ENCODE data around the gene PRKCA. TPM values are rescaled to one million over a fixed set of nuclear protein-coding genes. Genes with fewer than 3 reads are reported as not detected.

The PRKCA gene
- total RNA-seq, 1 donor from 2014 or later: 4.5 TPM

DNA sequence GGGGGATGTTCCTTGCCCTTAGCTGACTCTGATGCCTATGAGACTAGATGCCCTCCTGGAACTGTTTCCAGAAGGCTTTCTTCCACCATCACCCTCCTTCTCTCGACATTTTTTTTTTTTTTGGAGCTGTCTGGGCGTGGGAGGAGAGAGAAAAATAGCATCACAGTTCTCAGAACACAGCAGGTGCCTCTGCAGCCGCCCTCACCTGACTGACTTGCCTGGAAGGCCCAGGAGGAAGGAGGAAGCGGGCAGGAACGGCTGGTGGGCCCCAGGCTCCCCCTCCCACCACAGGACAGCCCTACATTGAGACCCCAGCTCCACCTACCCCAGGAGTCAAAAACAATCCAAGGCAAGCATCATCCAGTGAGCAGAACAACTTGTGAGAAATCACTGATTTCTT, 512.2 kb downstream of the PRKCA start:
- no peak for ATAC-seq

DNA sequence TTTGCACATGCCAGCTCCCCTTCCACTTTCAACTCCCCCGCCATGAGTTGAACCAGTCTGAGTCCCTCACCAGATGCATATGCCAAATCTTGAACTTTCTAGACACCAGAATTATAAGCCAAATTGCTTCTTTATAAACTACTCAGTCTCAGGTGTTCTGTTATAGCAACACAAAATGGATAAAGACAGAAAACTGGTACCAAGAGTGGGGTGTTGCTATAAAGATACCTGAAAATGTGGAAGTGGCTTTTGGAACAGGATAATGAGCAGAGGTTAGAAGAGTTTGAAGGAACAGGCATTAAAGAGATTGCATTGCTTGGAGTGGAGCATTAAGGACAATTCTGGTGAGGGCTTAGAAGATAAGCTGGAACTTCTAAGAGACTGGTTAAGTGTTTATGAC, 515.3 kb downstream of the PRKCA start:
- ATAC-seq: no peak

DNA sequence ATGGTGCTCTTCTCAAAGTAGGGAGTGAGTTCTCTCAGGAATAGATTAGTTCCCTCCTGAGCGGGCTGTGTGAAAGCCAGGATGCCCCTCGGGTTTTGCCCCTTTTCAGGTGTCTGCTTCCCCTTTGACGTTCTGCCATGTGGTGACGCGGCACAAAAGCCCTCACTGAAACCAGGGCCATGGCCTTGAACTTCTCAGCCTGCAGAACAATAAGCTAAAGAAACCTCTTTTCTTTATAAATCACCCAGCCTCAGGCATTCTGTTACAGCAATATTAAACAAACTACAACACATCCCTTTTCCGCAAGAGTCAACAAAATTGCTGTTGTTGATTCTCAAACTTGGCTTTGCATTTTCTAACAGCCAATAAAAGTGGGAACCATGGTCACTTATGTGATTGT, 517.1 kb downstream of the PRKCA start:
- no peak for ATAC-seq

DNA sequence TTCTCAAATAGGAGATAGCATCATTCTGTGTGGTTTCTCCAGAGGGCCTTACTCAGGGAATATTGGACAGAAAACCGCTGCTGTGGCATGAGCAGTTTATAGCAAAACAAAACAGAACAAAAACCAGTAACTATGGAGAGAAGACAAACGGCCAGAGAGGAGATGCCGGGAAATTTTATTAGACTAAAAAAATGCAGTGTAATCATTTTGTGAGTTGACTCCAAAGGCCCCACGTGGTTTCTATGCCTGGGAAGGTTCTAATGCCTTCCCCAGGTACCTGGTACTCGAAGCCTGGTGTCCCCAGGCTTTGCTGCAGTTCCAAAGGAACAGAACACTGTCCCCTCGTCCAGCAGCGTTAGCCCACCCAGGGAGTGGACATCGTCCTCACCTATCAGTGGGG, 519.6 kb downstream of the PRKCA start:
- no peak for ATAC-seq

DNA sequence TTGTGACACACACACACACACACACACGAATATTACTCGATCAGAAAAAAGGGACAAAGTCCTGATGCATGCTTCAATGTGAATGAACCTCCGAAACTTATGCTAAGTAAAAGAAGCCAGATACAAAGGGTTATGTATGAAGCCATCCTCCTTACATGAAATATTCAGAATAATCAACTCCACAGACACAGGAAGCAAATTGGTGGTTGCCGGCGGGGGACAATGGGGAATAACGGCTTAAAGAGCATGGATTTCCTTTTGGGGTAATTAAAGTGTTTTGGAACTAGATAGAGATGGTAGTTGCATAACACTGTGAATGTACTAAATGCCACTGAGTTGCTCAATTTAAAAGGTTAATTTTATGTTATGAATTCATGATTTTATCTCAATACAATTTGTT, 524.4 kb downstream of the PRKCA start:
- no peak for ATAC-seq

DNA sequence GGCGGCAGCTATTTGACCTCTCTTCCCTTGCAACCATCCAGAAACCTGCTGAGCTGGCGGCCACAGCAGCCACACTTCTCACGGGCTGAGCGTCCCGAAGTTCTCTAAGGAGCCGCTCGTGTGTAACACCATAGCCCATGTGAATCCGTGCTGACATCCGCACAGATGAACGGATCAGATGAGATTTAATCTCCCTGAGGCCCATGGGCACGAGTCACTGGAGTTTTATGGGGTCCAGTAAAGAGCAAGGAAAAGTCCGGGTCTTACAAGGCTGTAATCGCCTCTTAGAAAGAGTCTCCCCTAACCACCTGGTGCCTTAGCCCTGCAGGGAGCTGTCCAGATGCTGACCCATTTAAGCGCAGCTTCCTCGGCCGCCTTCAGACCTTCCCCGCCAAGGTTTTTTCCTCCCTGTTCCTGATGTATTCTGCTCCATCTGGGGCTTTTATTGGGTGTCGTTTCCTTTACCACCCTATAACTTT, 527.0 kb downstream of the PRKCA start:
- peak; percentile 45 for ATAC-seq

DNA sequence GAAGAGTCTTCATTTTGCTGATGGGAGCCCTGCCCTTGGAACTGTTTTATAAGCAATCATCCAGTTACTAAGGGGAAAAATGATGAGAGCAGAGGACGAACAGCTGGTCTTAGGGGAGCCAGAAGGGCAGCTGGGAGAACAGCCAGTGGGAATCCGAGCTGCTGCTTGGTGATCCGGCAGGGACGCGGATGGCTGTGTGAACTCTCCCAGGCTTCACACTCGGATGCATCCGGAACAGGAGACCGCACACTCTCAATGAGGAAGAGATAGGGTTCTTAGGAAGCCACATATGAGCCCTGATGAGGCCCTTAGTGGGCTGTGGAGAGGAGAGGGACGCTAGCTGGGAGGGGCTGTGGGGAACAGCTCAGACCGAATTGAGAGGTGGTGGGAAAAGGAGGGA, 527.5 kb downstream of the PRKCA start:
- no peak for ATAC-seq

DNA sequence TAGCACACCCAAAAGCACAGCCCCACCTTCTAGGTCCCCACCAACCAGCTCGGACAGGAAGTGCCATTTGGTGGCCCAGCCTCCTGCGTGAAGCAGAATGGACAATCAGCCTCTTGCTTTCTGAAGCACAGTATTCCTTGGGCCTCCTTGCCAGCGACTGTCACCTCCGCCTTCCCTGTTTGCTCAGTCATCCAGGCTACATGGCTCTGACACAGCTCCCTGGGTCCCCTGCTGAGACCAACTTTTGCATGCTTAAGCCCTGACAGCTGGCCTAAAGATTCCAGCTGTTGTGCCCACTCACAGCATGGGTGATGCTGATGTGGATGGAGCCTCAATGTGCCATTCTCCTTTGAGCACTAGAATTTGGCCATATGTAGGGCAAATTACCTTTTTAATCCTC, 528.0 kb downstream of the PRKCA start:
- ATAC-seq: no peak

DNA sequence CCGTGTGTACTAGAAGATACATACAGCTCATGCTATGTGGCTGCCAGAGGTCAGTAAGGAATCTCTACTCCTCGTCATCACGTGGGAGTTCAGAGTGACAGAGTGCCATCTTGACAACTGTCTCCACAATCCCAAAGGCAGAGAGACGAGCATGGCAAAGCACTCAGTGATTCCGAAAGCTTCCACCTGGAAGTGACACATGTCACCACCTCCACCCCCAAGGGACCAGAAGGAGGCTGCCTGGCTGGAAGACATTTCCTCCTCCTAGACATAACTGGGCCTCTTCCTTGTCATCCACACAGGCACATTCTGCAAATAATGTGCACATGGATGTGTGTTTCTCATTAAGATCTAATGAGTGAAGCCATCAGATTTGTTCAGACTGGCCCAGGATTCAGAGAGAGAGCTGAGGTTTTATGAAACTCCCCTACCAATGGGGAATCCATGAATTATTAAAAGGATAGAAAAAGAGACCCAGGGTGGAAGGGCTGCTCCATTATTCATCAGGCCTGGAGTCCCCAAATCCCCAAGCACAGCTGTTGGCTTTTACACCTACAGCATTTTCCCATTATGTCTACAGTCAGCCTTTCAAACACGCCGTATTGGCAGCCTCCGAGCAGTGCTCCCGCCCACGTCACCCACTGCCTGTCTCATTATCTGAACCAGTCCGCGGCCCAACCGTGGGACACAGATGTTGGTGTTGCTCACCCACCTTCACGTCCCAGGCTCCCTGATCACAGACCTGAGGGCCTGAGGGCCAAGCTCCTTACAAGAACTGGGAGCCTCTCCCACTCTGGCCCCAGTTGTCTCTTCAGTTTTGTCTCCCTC, 529.2 kb downstream of the PRKCA start:
- ATAC-seq: no peak

DNA sequence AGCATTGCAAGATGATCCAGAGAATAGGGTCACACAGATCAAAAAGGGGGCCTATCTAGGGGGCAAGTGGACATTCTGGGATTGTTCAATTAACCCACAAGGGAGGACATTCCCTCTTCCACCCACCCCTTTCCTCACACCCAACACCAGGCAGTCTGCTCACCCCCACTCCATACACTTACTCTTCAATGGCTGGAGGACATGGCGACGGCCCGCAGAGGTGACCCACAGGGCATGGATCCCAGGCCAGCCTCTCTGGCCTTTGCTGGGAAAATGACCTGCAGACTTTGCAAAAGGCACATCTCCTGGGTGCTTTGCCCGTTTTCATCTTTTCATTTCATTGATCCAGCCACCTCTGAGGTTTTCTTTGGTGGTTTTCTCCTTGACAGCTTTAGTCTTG, 530.8 kb downstream of the PRKCA start:
- no peak for ATAC-seq

DNA sequence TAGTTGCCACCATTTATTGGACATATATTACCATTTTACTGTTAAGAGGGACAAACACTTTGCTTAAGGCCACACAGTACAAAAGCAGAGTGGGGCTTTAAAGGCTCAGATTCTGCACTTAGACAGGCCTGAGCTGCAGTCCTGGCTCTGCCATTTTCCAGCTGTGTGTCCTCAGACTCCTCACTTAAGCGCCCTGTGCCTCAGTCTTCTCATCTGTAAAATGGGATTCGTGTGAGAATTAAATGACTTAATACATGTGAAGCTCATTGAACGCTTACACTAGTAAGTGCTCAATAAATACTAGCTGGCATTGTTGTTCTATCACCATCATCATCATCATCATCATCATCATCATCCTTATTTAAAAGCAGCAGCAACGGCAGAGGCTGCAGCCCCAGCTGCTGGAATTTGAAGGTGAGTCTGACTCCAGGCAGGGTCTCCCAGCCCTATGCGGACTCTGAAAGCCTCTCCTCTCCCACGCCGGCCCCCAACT, 532.1 kb downstream of the PRKCA start:
- no peak for ATAC-seq

DNA sequence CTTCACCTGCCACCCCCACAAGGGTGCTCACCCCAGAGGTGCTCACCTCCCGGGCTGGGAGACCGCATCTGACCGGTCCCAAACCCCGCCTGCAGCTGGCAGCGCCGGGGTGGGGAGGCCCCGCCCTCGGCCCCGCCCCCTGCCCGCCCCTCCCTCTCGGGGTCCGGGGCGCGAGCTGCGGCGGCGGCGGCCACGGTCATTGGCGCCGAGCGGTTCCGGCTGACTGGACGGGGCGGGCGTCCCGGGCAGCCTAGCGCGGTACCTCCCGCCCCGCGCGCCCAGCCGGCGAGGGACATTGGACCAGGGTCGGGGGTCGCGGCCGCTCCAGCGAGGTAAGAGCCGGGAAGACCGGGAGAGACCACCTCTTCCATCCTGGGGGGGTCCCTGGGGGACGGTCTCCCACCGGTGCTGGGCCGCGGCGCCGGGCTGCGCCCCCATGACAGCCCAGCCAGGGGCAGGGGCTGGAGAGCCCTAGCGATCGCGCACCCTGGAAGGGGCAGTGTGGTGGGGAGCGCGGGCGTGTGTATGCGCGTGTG, 532.6 kb downstream of the PRKCA start, which contains the start of gene CACNG5:
Gene CACNG5, plus strand, starts transcription at position 199 of the 536 bp plus-strand sequence. CDS start 42,216 bp downstream, outside the sequence.
- no peak for ATAC-seq

DNA sequence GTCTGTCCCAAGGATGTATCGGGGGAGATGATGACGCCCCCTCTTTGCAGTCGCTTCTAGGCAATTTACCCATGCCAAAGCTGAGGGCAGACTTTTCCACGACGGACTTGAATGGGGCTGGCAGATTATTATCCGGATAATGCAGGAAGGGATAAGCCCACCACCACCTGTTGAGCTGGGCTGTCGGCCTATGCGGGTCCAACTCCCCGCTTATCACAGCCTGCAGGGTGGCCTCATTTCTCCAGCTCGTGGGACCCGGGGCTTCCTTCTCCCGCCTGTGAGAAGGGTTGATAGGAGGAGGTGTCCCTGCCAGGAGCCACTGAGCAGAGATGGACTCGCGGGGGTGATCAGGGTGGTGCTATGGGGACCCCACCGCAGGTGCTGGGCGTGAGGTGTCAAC, 533.1 kb downstream of the PRKCA start:
- ATAC-seq: no peak

DNA sequence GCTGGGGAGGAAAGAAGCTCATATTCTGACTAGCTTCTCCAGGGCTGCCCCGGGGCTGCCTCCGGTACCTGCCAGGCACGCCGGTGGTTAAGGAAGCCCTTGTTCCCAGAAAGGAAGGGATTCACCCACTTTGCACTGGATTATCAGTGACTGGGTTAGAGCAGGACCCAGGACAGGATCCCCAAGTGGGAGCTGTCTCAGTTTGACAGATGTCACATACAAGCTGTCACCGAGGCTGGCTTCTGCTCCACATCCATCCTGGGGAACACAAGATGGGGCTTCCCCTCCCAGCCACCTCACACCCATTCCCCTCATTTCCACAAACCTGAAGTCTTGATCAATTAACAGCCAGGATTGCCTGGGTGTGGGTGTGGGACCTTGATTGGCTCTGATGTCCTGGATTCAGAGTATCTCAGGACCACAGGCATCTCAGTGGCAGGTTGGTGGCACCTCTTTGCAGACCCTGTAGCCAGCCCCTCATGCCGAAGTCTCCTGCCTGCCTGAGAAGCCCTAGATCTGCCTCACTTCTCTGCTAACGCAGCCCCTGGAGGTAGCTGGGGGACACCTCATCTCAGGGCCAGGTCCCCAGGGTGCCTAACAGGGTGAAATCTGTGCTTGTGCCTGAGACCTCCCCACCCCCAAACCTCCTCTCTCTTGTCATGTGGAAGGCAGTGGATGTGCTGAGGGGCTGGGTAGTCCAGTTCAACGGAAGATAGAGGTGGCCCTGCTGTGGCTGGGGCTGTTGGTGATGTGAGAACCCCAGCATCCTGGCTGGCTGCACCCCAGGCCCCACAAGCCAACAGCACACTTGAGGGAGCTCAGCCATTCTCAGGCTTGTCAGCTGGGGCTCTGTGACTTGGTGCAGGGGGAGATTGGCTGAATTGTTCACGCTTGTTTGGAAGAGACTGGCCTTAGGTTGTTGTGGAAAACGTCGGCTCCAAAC, 533.9 kb downstream of the PRKCA start:
- no peak for ATAC-seq

DNA sequence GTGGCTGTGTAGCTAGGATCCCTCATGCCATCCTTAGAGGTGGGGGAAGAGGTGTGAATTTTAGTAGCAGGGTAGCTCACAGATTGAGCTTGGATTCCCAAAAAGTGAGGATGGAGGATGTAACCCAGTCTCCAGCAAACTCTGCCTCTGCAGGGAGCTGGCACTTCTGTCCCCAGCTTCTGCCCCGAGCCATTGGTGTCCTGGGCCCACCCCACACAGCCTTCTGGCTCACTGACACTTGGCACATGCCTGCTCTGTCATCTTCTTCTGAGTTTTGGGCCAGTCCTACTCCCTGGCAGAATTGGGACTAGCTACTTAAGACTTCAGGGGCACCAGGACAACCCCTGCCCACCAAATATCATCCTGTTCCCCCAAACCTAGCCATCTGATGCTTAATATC, 534.8 kb downstream of the PRKCA start:
- no peak for ATAC-seq

DNA sequence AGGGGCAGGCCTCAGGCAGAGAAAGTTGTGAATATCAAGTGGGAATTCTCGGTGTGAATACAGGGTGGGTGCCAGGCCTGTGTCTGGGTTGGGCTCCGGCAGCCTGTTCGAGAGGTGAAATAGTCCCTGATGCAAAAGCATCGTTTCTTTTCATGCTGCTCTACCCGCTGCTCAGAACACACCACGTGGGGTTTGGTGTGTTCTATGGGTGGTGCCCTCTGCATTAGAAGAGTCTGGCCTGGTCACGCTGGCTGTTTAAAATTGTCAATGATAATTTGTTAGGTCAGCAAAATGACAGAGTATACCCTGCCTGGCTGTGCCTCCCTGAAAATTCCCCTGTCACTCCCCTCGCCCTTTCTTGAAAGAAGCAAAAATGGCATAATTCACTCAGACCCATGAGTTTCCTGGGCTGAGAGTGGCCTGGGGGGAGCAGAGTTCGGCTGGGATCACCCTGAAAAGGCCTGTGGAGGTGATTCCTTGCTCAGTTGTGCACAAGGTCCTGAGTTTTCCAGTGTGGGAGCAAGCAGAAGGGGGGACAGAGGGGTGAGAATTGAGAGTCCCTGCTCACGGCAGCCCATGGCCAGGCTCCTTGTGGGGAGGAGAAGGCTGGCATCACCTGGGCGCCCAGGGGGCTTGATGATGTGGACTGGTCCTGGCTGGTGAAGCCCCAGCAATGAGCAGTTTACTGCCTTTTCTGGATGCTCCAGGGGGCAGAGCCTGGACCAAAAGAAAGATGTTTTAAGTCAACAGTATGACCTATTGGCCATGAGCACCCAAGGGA, 535.7 kb downstream of the PRKCA start:
- no peak for ATAC-seq

DNA sequence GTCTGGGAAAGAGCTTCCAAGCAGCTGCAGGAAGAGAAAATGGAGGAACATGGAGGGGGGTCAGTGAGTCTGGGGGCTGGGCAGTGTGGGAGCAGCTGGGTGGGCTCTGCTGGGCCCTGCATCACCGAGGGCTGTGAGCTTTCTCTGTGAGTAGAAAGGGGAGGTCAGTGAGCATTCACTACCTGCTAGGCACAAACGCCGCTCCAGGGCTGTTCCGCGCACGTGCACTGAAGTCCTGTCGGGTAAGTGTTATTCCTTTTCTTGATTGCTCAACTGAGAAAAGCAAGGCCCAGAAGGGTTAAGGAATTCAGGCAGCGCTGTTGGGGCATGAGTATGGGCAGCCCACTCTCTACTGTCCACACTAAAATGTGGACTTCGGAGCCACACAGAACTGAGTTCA, 537.2 kb downstream of the PRKCA start:
- ATAC-seq: no peak

DNA sequence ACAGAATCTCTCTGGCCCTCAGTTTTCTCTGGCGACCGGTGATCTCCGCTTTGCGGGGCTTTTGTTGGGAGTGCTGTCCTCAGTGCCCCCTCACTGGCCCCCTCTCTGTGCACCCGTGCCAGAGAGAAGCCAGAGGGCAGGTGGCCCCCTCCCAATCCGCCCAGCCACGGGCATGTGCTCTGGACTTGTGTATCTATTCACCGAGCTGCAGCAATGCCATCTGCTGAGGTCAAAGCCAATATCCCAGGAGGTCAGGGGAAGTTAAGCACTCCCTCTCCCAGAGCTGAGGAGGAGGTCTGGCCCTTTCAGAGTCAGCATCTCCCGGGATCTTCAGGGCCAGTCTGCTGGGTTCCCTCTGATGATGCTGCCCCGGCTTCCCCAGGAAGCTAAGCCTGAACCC, 537.6 kb downstream of the PRKCA start:
- no peak for ATAC-seq

DNA sequence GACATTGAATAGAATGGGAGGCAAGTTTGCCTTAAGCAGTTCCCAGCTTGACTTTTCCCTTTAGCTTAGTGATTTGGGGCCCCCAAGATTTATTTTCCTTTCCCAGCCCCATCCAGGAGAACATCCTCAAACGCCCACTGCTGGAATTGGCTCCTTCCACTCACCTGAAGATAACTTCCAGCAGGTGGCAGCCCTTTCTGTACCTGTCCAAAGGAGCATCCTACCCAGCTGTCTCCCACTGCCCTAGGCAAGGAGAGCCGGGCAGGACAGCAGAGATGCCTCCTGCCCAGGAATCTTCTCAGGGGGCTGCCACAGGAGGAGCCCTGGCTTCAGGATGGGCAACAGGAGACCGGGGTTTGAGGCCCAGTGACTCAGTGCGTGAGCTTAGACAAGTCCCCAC, 538.9 kb downstream of the PRKCA start:
- ATAC-seq: no peak

DNA sequence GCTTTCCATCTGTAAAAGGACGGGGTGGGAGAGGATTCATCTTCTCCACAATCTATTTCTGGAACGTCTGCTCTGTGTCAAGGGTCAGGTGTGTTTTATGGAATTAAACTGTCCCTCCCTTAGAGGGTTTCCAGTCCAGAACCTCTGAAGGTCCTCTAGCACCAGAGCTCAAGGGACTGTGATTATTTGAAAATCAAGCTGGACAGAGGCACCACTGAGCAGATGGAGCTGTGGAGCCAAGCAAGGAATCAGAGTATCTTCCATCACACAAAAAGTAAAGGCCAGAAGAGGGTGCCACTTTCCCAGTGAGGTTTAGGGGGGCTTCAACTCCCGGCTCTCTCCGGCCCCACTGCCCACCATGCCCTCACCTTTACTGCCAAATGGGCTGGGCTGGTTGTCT, 539.3 kb downstream of the PRKCA start:
- no peak for ATAC-seq

DNA sequence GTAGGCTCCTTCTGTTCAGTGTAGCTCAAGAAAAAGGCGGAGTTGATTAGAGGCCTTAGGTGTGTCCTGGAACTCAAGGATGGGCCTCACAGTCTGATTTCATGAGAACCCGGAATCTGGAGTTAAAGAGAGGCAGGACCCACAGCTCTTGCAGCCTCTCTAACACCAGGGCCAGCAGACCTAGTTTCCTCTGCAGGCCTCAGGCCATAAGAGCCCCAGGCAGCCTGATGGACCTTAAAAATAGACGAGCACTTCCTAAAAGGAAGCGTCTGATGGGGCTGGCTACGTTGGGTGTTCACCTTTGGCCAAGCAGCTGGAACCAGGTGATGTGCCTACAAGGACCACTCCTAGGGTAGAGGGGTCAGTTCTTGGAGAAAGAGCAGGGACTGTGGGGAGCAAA, 540.1 kb downstream of the PRKCA start:
- no peak for ATAC-seq

DNA sequence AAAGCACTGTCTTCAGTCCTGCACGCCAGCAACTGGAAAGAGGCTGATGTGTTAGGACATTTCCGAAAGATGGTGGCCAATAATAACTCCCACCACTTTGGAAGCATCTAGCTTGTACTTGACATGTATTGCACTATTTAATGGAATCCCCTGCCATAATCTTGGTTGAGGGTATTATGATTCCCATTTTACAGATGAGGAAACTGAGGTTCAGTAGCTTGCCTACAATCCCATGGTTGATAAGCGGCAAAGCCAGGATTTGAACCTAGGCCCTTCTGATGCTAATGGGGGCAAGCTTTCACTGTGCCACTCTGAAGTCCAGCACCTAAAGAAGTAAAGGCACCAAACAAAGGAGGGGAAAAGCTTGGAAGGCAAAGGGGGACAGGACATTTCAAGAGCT, 540.5 kb downstream of the PRKCA start:
- ATAC-seq: no peak
